Measurements from ENCODE around the gene LAMB4.

- TF ChIP-seq CTCF (IDR thresholded peaks at IDR 0.05; ENCODE audit: insufficient read depth, low read length): no peak
- TF ChIP-seq GABPA (IDR thresholded peaks at IDR 0.05; ENCODE audit: low read depth): no peak
- TF ChIP-seq POLR2AphosphoS5 (IDR thresholded peaks at IDR 0.05; ENCODE audit: low read depth): no peak
These were observed 81.7 kb downstream of the LAMB4 start for GRCh38 chr7:108048422-108048821.
